GM12873 (cell line): ENCODE measurements around the gene GGT5.

Experiments used
- CTCF ChIP-seq: IDR thresholded peaks from 2 replicates; pipeline ENCODE4 v1.5.1; 2012; ENCODE audit warnings: low read depth, mild to moderate bottlenecking, moderate library complexity, low read length, control low read depth; ENCODE audit not compliant: insufficient read depth; ENCODE audit errors: missing control alignments

GGT5 gene

GRCh38 chr22:24181996-24182899 is 62.6 kb downstream of the GGT5 start:
- peak; percentile 7 for TF ChIP-seq CTCF

GRCh38 chr22:24181088-24181995 is 63.5 kb downstream of the GGT5 start, which contains the start of gene SUSD2:
SUSD2 (plus strand) TSS chr22:24181487; CDS start chr22:24181520, 33 bp downstream.
- no peak for TF ChIP-seq CTCF

- no peak for TF ChIP-seq CTCF
These were observed 64.4 kb downstream of the GGT5 start for GRCh38 chr22:24180316-24181087.

GRCh38 chr22:24179478-24180210 is 65.2 kb downstream of the GGT5 start:
- no peak for TF ChIP-seq CTCF

GRCh38 chr22:24178502-24179440 is 66.1 kb downstream of the GGT5 start:
- peak; percentile 48 for TF ChIP-seq CTCF

- no peak for TF ChIP-seq CTCF
These were observed 66.9 kb downstream of the GGT5 start for GRCh38 chr22:24178021-24178431.
